Bronchial epithelial cell (primary cell): ENCODE data around the gene IFT74. TPM values are rescaled to one million over a fixed set of nuclear protein-coding genes. Genes with fewer than 3 reads are reported as not detected.

ENCODE experiments used
- DNase-seq: peaks from one replicate; pipeline ENCODE4 v3.0.0-alpha.2; 2010; ENCODE audit warnings: low read depth
- FAIRE-seq: peaks from 2 replicates; lab custom pipeline; 2011; peaks lifted over from hg19 to GRCh38; lab: Jason Lieb, UNC
- H3K27me3 ChIP-seq: 2 replicates; pipeline ENCODE4 v1.5.1; 2011; ENCODE audit warnings: low read length; ENCODE audit not compliant: control insufficient read depth, insufficient read depth
- H3K36me3 ChIP-seq: 2 replicates; pipeline ENCODE4 v1.5.1; 2011; ENCODE audit warnings: low read length; ENCODE audit not compliant: control insufficient read depth, insufficient read depth
- H3K4me3 ChIP-seq: 2 replicates; pipeline ENCODE4 v1.5.1; 2011; ENCODE audit warnings: mild to moderate bottlenecking, low read depth, low read length, control low read depth
- total RNA-seq: library from RNA; depleted of rRNA; stranded (reverse); fragments of >200 nt; gene quantifications from 2 replicates; pipeline ENCODE4 v1.2.1, GENCODE V29; 2014
- TF ChIP-seq, protein P1 (sequence below): IDR thresholded peaks from 2 replicates; pipeline ENCODE4 v1.5.1; 2011; ENCODE audit warnings: mild to moderate bottlenecking, moderate library complexity, low read length, control low read depth, inconsistent platforms; ENCODE audit not compliant: insufficient read depth, severe bottlenecking

The IFT74 gene
- total RNA-seq, 1 donor from 2014 or later = 6.8 TPM

DNA sequence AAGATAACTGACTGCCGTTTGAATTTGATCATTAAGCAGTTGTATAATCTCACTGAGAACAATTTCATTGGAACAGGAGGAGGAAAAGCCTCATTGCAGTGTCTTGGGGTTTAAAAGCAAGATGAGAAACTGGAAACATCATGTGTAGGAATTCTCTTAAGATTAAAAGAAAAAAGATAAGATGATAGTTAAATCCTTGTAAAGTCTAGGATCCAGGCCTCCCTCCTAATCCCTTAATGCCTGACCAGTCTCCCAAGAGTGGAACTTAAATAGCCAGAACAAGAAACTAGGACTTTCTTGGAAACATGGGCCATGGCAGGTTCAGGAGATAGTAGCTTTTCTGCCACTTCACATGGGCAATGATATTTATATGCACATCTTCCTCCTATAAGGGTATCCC is 86.3 kb downstream of the IFT74 start:
- TF ChIP-seq, protein P1, sequence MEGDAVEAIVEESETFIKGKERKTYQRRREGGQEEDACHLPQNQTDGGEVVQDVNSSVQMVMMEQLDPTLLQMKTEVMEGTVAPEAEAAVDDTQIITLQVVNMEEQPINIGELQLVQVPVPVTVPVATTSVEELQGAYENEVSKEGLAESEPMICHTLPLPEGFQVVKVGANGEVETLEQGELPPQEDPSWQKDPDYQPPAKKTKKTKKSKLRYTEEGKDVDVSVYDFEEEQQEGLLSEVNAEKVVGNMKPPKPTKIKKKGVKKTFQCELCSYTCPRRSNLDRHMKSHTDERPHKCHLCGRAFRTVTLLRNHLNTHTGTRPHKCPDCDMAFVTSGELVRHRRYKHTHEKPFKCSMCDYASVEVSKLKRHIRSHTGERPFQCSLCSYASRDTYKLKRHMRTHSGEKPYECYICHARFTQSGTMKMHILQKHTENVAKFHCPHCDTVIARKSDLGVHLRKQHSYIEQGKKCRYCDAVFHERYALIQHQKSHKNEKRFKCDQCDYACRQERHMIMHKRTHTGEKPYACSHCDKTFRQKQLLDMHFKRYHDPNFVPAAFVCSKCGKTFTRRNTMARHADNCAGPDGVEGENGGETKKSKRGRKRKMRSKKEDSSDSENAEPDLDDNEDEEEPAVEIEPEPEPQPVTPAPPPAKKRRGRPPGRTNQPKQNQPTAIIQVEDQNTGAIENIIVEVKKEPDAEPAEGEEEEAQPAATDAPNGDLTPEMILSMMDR = no peak
- no peaks in the 10 kb centered on the region for H3K36me3 ChIP-seq
- H3K4me3 ChIP-seq = no peak overlapping the region
- no peak for DNase-seq
- no peak for FAIRE-seq
- no peaks in the 10 kb centered on the region for H3K27me3 ChIP-seq

DNA sequence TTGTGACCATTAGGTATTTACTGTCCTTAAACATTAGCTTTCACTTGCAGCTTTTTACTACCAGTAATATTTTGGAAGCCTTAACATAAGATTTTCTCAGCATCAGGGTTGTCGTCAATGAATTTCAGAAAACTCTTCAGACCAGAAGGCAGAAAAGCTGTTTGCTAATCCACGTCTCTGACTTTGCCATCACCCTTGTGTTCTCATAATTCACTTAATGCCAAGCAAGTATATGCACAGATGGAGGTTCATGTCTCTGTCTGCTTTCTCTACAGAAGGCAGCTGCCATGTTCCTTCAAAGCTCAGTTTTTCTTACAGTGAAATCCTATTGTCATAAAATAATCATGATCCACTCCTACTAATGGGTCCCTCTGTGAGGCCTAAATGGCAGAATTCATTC is 87.0 kb downstream of the IFT74 start:
- no peaks in the 10 kb centered on the region for H3K27me3 ChIP-seq
- no peak for FAIRE-seq
- H3K4me3 ChIP-seq = no peak overlapping the region
- TF ChIP-seq, protein P1 = no peak
- DNase-seq = no peak
- no peaks in the 10 kb centered on the region for H3K36me3 ChIP-seq

DNA sequence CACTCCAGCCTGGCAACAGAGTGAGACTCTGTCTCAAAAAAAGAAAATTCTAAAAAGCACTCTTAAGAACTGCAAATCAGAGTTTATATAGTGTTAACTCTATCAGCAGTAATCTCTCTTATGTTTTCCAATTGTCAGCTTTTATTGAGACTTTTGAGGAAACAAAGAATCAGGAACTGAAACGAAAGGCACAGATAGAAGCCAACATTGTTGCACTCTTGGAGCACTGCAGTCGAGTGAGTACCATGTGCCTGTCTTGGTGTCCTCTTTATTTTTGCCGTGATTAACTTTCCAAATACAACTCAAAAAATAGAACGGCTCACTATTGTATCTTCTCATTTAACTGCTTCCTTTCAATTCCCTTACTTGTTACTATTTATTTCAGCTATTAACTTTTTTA is 90.9 kb downstream of the IFT74 start:
- TF ChIP-seq, protein P1 = no peak
- peaks cover 2% of the 10 kb centered on the region for H3K36me3 ChIP-seq
- FAIRE-seq (no peak), DNase-seq (no peak)
- no peak overlapping the region for H3K4me3 ChIP-seq
- no peaks in the 10 kb centered on the region for H3K27me3 ChIP-seq

DNA sequence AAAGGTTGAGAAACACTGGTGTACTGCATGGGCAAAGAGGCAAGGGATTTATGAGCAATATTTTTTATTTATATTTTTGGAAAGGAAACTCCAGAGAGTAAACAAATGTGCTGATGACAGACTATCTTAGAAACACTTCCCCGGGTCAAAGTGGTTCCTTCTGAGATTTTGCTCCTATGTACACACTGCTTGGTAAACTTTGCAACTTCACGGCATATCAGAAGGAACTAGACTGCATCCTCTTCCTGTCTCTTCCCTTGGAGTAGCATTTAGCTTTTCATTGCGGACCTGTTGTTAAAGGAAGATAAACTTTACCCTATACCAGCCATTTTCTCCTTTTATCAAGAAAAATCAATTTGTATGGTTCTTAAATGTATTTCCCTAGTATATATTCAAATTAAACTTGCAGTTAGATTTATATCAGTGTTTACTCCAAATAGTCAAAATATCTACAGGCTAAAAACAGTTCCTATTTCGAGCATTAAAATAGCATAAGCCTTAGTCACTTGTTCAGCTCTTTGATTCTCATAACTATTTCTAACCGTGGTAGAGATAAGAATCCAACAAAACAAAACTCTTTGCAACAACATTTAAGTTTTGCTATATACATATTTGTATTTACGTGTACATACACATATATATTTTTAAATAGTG is 97.3 kb downstream of the IFT74 start:
- TF ChIP-seq, protein P1 = no peak
- no peak overlapping the region for H3K4me3 ChIP-seq
- no peak for FAIRE-seq
- H3K36me3 ChIP-seq = peaks cover 2% of the 10 kb centered on the region
- H3K27me3 ChIP-seq = no peaks in the 10 kb centered on the region
- DNase-seq = no peak

DNA sequence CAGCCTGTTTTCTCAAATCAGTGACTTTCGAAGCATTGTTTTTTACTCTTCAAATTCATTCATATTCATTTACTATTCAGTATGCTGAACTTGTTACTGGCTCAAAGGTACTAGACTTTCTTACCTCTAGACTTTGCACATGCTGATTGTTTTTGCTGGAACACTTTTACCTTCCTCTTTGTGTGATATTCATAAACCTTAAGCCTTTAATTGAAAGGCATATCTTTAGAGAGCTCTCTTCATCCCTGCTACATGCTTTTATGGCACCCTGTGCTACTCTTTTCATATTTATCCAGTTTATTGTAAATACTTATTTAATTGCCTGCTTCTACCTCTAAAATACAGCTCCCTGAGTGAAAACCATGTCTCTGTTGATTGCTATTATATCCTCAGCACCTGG is 97.9 kb downstream of the IFT74 start:
- TF ChIP-seq, protein P1 = no peak
- no peaks in the 10 kb centered on the region for H3K36me3 ChIP-seq
- FAIRE-seq (no peak), DNase-seq (no peak)
- no peak overlapping the region for H3K4me3 ChIP-seq
- H3K27me3 ChIP-seq = no peaks in the 10 kb centered on the region

DNA sequence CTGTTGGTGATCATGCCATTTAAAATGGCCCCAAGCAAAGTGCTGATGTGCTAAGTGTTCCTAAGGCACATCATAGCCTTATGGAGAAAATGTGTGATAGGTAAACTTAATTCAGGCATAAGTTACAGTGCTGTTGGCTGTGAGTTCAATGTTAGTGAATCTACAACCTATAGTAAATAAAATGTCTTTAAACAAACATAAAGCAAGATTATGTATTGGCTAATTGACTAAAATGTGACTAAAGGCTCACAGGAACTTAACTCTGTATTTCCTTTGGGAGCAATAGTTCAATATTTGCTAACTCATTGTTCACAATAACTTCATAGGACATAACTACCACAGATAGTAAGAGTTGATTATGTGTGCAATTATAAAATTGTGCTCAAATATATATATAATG is 98.6 kb downstream of the IFT74 start:
- DNase-seq (no peak), FAIRE-seq (no peak)
- Histone ChIP-seq H3K27me3 (no peaks in the 10 kb centered on the region), H3K4me3 (no peak overlapping the region), H3K36me3 (no peaks in the 10 kb centered on the region)
- TF ChIP-seq, protein P1 = no peak
